Esophagus muscularis mucosa (tissue), 3 donors: ENCODE results near the gene SLC50A1.

ENCODE experiments used
- POLR2AphosphoS5 ChIP-seq, 2 donors: sonication (generic); formaldehyde crosslinking; IDR thresholded peaks; one replicate each; pipeline ENCODE4 v1.6.1; 2017; ENCODE audit warnings: antibody characterized with exemption in 2 of 2
- TF ChIP-seq, protein P1 (sequence below), 3 experiments: fragments of 200-600 bp in 2 of 3; fragments of 450-650 bp in 1 of 3; sonication (generic) in 2 of 3; IDR thresholded peaks; one replicate each; pipeline ENCODE4 v1.5.1; 2017 to 2019; ENCODE audit warnings: antibody characterized with exemption in 3 of 3, mild to moderate bottlenecking in 2 of 3, moderate library complexity in 1 of 3

- TF ChIP-seq, protein P1, sequence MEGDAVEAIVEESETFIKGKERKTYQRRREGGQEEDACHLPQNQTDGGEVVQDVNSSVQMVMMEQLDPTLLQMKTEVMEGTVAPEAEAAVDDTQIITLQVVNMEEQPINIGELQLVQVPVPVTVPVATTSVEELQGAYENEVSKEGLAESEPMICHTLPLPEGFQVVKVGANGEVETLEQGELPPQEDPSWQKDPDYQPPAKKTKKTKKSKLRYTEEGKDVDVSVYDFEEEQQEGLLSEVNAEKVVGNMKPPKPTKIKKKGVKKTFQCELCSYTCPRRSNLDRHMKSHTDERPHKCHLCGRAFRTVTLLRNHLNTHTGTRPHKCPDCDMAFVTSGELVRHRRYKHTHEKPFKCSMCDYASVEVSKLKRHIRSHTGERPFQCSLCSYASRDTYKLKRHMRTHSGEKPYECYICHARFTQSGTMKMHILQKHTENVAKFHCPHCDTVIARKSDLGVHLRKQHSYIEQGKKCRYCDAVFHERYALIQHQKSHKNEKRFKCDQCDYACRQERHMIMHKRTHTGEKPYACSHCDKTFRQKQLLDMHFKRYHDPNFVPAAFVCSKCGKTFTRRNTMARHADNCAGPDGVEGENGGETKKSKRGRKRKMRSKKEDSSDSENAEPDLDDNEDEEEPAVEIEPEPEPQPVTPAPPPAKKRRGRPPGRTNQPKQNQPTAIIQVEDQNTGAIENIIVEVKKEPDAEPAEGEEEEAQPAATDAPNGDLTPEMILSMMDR (IDR thresholded peaks at IDR 0.05), result no peak
- no peak for TF ChIP-seq POLR2AphosphoS5 (IDR thresholded peaks at IDR 0.05)
These were observed 33.9 kb downstream of the SLC50A1 start for GRCh38 chr1:155169541-155169940.
